HG03196 (cell line): ENCODE data around the gene UBE2C.
"Not testable (repeated sequence)": the region's sequence is repeated elsewhere in the genome, so short reads cannot be mapped to it uniquely, and the experiment has no call there.

ENCODE experiments used
- ATAC-seq: cut with Tn5 transposase; IDR thresholded peaks from one replicate; pipeline ENCODE4 v1.9.1; 2021; ENCODE audit not compliant: unreplicated experiment

The UBE2C gene

DNA sequence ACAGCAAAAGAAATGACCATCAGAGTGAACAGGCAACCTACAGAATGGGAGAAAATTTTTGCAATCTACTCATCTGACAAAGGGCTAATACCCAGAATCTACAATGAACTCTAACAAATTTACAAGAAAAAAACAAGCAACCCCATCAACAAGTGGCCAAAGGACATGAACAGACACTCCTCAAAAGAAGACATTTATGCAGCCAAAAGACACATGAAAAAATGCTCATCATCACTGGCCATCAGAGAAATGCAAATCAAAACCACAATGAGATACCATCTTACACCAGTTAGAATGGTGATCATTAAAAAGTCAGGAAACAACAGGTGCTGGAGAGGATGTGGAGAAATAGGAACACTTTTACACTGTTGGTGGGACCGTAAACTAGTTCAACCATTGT lies 14.9 kb upstream of the UBE2C start:
- not testable (repeated sequence) for ATAC-seq

DNA sequence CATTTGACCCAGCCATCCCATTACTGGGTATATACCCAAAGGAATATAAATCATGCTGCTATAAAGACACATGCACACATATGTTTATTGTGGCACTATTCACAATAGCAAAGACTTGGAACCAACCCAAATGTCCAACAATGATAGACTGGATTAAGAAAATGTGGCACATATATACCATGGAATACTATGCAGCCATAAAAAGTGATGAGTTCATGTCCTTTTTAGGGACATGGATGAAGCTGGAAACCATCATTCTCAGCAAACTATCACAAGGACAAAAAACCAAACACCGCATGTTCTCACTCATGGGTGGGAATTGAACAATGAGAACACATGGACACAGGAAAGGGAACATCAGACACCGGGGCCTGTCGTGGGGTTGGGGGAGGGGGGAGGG lies 14.5 kb upstream of the UBE2C start:
- ATAC-seq, result not testable (repeated sequence)

DNA sequence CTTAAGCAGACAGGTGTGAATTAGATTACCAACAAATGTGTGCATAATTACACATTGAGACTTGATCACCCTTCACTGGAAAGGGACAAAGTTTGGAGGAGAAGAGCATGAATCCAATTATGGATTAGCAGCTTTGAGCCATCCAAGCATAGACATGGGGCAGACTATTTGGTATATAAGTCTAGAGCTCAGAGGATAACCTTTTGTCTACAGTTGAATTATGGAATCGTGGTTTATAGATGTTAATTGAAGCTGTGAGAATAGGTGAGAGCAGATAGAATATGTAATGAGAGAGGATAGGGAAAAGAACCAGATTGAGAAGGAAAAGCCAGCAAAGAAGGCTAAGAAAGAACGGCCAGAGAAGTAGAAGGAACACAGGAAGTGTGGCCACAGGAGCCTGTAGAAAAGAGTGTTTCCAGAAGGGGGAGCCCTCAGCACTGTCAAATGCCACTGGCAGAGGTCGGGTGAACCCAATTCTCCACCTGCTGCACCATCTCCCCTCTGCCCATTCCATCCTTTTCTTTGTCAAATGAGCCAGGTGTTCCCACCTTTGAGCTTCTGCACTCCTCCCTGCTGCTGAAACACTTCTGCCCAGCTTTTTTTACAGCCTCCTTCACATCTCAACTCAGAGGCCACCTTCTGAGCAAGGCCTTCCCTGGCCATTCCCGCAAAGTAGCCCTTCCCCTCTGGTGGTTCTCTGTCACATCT lies 13.4 kb upstream of the UBE2C start:
- no peak for ATAC-seq

DNA sequence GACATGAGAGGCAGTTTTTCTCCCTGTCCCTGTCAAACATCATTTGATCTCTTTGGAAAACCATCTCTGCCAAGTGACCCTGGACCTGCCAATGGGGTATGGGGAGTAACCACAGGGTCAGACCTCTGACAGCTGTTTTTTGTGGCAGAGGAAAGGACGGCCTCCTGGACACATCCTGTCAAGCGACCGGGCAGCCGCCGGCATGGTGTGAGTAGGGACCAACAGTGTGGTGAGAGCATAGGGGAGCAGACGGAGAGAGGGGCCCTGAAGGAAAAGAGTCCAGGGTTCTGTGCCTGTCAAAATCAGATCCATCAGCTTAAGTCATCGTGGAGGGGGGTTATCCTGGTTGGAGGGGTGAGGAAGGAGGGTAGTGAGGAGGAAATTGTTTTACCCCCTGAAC lies 10.6 kb upstream of the UBE2C start:
- no peak for ATAC-seq

GRCh38 chr20:45810191-45810970 lies 2.1 kb upstream of the UBE2C start:
- no peak for ATAC-seq

DNA sequence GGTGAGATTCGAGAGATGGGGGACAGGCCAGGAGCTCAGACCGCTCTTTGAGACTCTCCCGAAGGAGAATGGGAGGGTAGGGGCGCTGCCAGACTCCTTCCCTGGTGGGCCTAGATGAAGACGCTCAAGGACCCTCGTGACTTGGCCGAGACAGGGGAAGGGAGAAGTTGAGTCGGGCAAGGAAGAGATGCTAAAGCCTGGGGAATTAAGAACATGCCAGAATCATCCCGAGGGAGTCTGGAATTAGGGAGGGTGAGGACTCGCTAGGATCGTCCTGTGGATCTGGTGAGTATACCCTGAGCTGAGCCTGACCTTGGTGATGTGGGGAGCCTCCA lies 529 bp downstream of the UBE2C start:
- no peak for ATAC-seq

- no peak for ATAC-seq
Observed at GRCh38 chr20:45813489-45813888, 1.0 kb downstream of the UBE2C start.

GRCh38 chr20:45814314-45814713 lies 1.9 kb downstream of the UBE2C start:
- no peak for ATAC-seq

GRCh38 chr20:45816951-45817350 lies 4.5 kb downstream of the UBE2C start:
- no peak for ATAC-seq

DNA sequence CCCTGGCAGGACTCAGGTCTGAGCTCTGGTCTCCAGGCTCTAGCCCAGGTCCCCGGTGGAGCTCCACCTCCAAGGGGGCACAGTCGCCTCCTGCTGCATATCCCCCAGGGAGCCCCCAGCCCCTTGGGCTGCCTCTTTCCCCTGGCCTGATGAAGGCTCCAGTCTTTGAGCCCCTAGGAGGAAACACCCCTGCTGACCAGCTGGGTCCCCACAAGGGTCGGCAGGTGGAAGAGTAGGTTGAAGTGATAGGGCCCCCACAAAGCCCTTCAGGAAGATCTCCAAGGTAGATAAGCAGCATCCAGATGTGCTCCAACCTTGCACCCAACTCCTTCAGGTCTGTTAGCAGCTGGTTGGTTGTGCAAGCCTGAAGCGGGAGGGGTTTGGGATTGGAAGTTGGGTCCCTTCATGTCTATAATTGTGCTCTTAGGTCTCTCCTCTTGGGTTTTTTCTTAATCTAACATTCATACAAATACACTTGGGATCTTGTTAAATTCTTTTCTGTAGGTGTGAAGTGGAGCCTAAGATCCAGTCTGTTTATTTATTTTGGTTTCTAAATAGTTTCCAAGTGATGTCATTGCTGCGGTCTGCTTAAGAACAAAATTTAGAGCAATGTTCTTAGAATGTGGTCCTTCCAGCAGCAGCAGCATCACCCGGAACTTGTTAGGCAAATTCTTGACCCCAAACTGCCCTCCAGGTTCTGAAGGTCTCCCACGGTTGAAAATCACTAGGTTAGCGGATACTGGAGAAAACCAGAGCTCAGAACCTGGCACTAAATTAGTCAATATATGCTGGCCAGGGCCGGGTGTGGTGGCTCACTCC lies 5.1 kb downstream of the UBE2C start:
- no peak for ATAC-seq

DNA sequence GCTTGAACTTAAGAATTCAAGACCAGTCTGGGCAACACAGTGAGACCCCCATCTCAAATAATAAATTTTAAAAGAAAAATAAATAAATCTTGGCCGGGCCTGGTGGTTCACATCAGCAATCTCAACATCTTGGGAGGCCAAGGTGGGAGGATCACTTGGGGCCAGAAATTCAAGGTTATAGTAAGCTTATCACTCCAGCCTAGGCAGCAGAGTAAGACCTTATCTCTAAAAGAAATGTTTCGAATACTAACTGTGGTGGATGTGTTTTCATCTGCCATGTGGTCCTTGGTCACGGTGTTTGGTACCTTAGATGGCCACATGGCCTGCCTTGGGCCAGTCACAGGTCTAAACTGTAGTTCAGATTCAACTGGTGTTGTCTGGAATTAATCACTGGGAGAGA lies 5.8 kb downstream of the UBE2C start:
- ATAC-seq, result no peak

GRCh38 chr20:45819466-45819865 lies 7.0 kb downstream of the UBE2C start:
- no peak for ATAC-seq

- no peak for ATAC-seq
Observed at GRCh38 chr20:45821947-45822346, 9.5 kb downstream of the UBE2C start.

GRCh38 chr20:45822857-45823256 lies 10.4 kb downstream of the UBE2C start:
- ATAC-seq, result no peak

GRCh38 chr20:45823949-45824835 lies 11.7 kb downstream of the UBE2C start:
- no peak for ATAC-seq

DNA sequence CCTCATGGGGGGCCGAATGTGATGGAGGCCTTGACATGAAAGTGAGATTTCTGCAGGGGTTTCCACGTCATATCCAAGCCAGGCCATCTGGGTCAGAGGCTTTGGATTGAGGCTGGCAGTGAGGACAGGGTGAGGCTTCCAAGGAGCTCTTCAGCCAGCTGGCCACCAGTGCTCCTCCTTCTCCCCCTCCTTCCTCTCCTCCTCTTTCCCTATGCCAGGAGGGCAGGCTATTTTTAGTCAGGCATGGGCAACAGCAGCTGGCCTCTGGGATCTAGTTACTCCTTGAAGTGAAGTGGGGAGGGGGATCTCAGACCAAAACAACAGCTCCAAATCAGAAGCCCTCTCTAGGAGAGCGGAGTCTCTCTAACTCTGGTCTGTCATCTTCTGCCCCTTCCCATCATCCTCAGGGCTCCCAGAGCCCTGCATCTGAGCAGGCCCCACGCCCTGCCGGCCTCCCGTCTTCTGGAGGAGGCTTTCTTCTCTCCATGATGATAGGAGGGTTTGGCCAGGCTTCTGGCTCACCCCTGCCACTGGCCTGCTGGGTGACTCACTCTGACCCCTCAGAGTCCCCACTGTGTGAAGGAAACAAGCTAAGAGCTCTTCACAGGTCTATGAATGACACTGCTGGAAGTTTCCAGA lies 14.1 kb downstream of the UBE2C start:
- no peak for ATAC-seq

GRCh38 chr20:45827030-45827652 lies 14.7 kb downstream of the UBE2C start, which contains the start of gene TNNC2:
Gene TNNC2, minus strand, starts transcription at chr20:45827312. Its CDS starts 64 bp downstream, at chr20:45827248.
- ATAC-seq, result no peak

DNA sequence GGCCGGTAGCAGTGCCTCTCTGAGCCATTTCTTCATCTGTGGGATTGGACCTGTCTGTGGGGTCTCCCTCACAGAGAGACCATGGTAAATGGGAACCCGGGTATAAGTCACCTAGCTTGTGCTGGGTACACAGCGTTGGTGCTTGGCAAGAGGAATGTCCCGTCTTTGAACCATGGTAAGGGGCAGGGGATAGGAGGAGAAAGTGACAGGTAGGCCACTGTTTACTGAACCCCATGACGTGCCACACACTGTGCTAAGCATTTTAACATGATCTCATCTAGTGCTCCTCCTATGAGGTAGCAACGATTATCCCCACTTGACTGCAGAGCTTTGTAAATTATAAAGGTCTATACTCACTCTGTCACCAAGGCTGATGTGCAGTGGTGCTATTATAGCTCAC lies 15.3 kb downstream of the UBE2C start:
- no peak for ATAC-seq

- ATAC-seq, result no peak
Observed at GRCh38 chr20:45828589-45828988, 16.1 kb downstream of the UBE2C start.

GRCh38 chr20:45829673-45830106 lies 17.2 kb downstream of the UBE2C start:
- not testable (repeated sequence) for ATAC-seq
